ENCODE measurements around the gene BOC. TPM values are rescaled to one million over a fixed set of nuclear protein-coding genes. Genes with fewer than 3 reads are reported as not detected.

The BOC gene
- total and polyA plus RNA-seq, 2 of the 13 experiments (the other 11 are each of a cell fraction or from before 2014, with no cell fraction given) = 0.04 TPM; not detected in 1

- no peak for TF ChIP-seq ATF6 (CRISPR knock-in tag; conservative IDR thresholded peaks at IDR 0.05)
- TF ChIP-seq ZBTB25 (CRISPR knock-in tag; IDR thresholded peaks at IDR 0.05) = no peak
- no peak for TF ChIP-seq ZHX1 (CRISPR knock-in tag; IDR thresholded peaks at IDR 0.05; ENCODE audit: low read depth)
- TF ChIP-seq SALL1 (CRISPR knock-in tag; IDR thresholded peaks at IDR 0.05) = no peak
- TF ChIP-seq EZH2 (conservative IDR thresholded peaks at IDR 0.05; ENCODE audit: low read depth, low read length) = no peak
- TF ChIP-seq ZSCAN30 (CRISPR knock-in tag; IDR thresholded peaks at IDR 0.05) = no peak
- no peak for TF ChIP-seq NCOA2 (CRISPR knock-in tag; IDR thresholded peaks at IDR 0.05)
- no peak for TF ChIP-seq ZNF740 (CRISPR knock-in tag; IDR thresholded peaks at IDR 0.05)
Observed at GRCh38 chr3:113331187-113331586, 119.8 kb downstream of the BOC start (continued).

Other genes starting within 250 kb of the BOC start
- gene CD200R1, start 236.5 kb upstream of the BOC start, total RNA-seq (2016; rRNA removed; fragmentation: Illumina TruSeq; extraction: Trizol) = not detected in 2 replicates
- 0.04 and 0.05 TPM in 2 replicates for gene CD200R1, start 236.5 kb upstream of the BOC start, polyA plus RNA-seq (2011; rRNA removed)
- gene GTPBP8, start 220.6 kb upstream of the BOC start, total RNA-seq (2016; rRNA removed; fragmentation: Illumina TruSeq; extraction: Trizol) = 16.7 and 26.7 TPM in 2 replicates
- gene GTPBP8, start 220.6 kb upstream of the BOC start, polyA plus RNA-seq (2011; rRNA removed) = 9.1 and 12.5 TPM in 2 replicates
- 0.90 and 4.7 TPM in 2 replicates for gene CFAP44, start 229.9 kb downstream of the BOC start, total RNA-seq (2016; rRNA removed; fragmentation: Illumina TruSeq; extraction: Trizol)
- gene CFAP44, start 229.9 kb downstream of the BOC start, polyA plus RNA-seq (2011; rRNA removed) = 1.7 and 2.1 TPM in 2 replicates

Data from HepG2 (cell line).